Measurements from ENCODE around the gene CLEC2D.

- TF ChIP-seq POLR2A (IDR thresholded peaks at IDR 0.05) (no peak), CTCF (IDR thresholded peaks at IDR 0.05) (no peak)
These were observed 50.3 kb downstream of the CLEC2D start for GRCh38 chr12:9719790-9720189.

Data from vagina (tissue), 2 donors.